ENCODE measurements around the gene GNAZ.

- TF ChIP-seq POLR2AphosphoS5 (IDR thresholded peaks at IDR 0.05; ENCODE audit: borderline replicate concordance, low read depth, low read length) (no peak), EZH2 (IDR thresholded peaks at IDR 0.05) (no peak), FOXP2 (optimal IDR thresholded peaks at IDR 0.05; ENCODE audit: control extremely low read depth, extremely low read length, insufficient read depth) (no peak)
Measured at GRCh38 chr22:23137905-23138561, 67.7 kb downstream of the GNAZ start.
